OCI-LY7 (cell line): Measurements from ENCODE around the gene RTN4. TPM values are rescaled to one million over a fixed set of nuclear protein-coding genes. Genes with fewer than 3 reads are reported as not detected.

Source experiments
- BruUV-seq: library from RNA; stranded (reverse); fragments of 400-500 nt; replicated peaks from 2 replicates; lab custom pipeline; 2021; lab: Mats Ljungman, UMichigan
- CTCF ChIA-PET: fragments of 300-600 bp; sonication (Branson Sonifier 250); formaldehyde crosslinking; loops from one replicate; lab custom pipeline; 2022; ENCODE audit warnings: antibody characterized with exemption; ENCODE audit not compliant: unreplicated experiment; lab: Charles Lee
- POLR2A ChIA-PET: fragments of 300-600 bp; sonication (Branson Sonifier 250); formaldehyde crosslinking; loops from one replicate; lab custom pipeline; 2022; ENCODE audit warnings: antibody characterized with exemption; lab: Charles Lee
- DNase-seq: peaks from one replicate; pipeline ENCODE4 v3.0.0-alpha.2; 2015; ENCODE audit warnings: low spot score
- H2AFZ ChIP-seq: fragments of 200-600 bp; sonication (generic), shearing (Covaris generic); 2 replicates; pipeline ENCODE4 v1.6.1; 2014; ENCODE audit warnings: mild to moderate bottlenecking, antibody characterized with exemption, low read length, moderate library complexity
- H3K27ac ChIP-seq: fragments of 200-600 bp; sonication (generic); 2 replicates; pipeline ENCODE4 v1.5.1; 2014; ENCODE audit warnings: mixed run types, low read depth, mild to moderate bottlenecking, moderate library complexity, low read length, inconsistent platforms; ENCODE audit not compliant: poor library complexity, severe bottlenecking
- H3K36me3 ChIP-seq: fragments of 200-600 bp; sonication (generic); 2 replicates; pipeline ENCODE4 v1.6.1; 2014; ENCODE audit warnings: mild to moderate bottlenecking, antibody characterized with exemption, low read length, moderate library complexity, mixed read lengths; ENCODE audit not compliant: insufficient read depth
- H3K4me1 ChIP-seq: fragments of 200-600 bp; sonication (generic); 2 replicates; pipeline ENCODE4 v1.5.1; 2014; ENCODE audit warnings: mild to moderate bottlenecking, low read length; ENCODE audit not compliant: insufficient read depth, poor library complexity, severe bottlenecking
- H3K4me2 ChIP-seq: fragments of 200-600 bp; sonication (generic); 2 replicates; pipeline ENCODE4 v1.6.1; 2014; ENCODE audit warnings: mild to moderate bottlenecking, low read length
- H3K4me3 ChIP-seq: fragments of 200-600 bp; sonication (generic); 2 replicates; pipeline ENCODE4 v1.5.1; 2014; ENCODE audit warnings: mild to moderate bottlenecking, low read depth, low read length; ENCODE audit not compliant: poor library complexity, severe bottlenecking
- H3K79me2 ChIP-seq: fragments of 200-600 bp; sonication (generic); 2 replicates; pipeline ENCODE4 v1.6.1; 2016; ENCODE audit warnings: low read depth, mild to moderate bottlenecking, low read length, moderate library complexity, mixed read lengths; ENCODE audit not compliant: insufficient read depth
- H3K9me2 ChIP-seq: fragments of 200-600 bp; sonication (generic); 2 replicates; pipeline ENCODE4 v1.6.1; 2016; ENCODE audit warnings: mild to moderate bottlenecking, low read length, mixed read lengths; ENCODE audit not compliant: insufficient read depth
- H3K9me3 ChIP-seq: fragments of 200-600 bp; sonication (generic); 2 replicates; pipeline ENCODE4 v1.6.1; 2014; ENCODE audit warnings: mild to moderate bottlenecking, mixed run types, low read length, mixed read lengths
- H4K20me1 ChIP-seq: fragments of 200-600 bp; sonication (generic); 2 replicates; pipeline ENCODE4 v1.6.1; 2014; ENCODE audit warnings: mild to moderate bottlenecking, antibody characterized with exemption, low read length, moderate library complexity, mixed read lengths; ENCODE audit not compliant: insufficient read depth
- CTCF ChIP-seq: fragments of 200-600 bp; sonication (generic); conservative IDR thresholded peaks from 2 replicates; pipeline ENCODE4 v1.5.1; 2014; ENCODE audit warnings: mild to moderate bottlenecking, antibody characterized with exemption, low read length, moderate library complexity, mixed read lengths
- EZH2phosphoT487 ChIP-seq: fragments of 200-600 bp; sonication (generic); IDR thresholded peaks from 2 replicates; pipeline ENCODE4 v1.6.1; 2018; ENCODE audit warnings: low read depth, borderline replicate concordance, mild to moderate bottlenecking, mixed run types, antibody characterized with exemption, low read length, moderate library complexity, mixed read lengths
- intact Hi-C: fragments of 100-400 bp; cut with micrococcal nuclease; formaldehyde crosslinking; loops from one replicate; pipeline ENCODE4 v1.10.0; 2022; ENCODE audit not compliant: unreplicated experiment
- total RNA-seq, 2 experiments: library from RNA; depleted of rRNA in 1 of 2; stranded (reverse); fragments of >200 nt in 1 of 2; shearing (Covaris generic) in 1 of 2; gene quantifications; 2 replicates each; pipeline ENCODE4 v1.2.3, GENCODE V29; 2014 to 2022

Gene RTN4
- total RNA-seq, 2 experiments from 2014 or later = 36.5 to 75.2 TPM

- no peak for DNase-seq
- Histone ChIP-seq H3K36me3 (peaks cover 95% of the 10 kb centered on the region), H3K9me3 (no peaks in the 10 kb centered on the region), H3K4me3 (no peak overlapping the region), H4K20me1 (no peaks in the 10 kb centered on the region), H3K4me2 (no peak overlapping the region), H3K9me2 (no peaks in the 10 kb centered on the region), H2AFZ (no peak overlapping the region), H3K79me2 (no peaks in the 10 kb centered on the region), H3K27ac (no peak overlapping the region), H3K4me1 (no peaks in the 10 kb centered on the region)
- POLR2A ChIA-PET = no interaction called here
- TF ChIP-seq EZH2phosphoT487 = no peak
- intact Hi-C loops = no loop called here
- CTCF ChIA-PET = no interaction called here
- BruUV-seq = no TSS peak
Measured at GRCh38 chr2:54948120-54948519, 102.1 kb downstream of the RTN4 start.

- TF ChIP-seq EZH2phosphoT487 = no peak
- no peak for TF ChIP-seq CTCF
- BruUV-seq = no TSS peak
- Histone ChIP-seq H3K9me2 (no peaks in the 10 kb centered on the region), H3K79me2 (no peaks in the 10 kb centered on the region), H3K9me3 (no peaks in the 10 kb centered on the region), H4K20me1 (no peaks in the 10 kb centered on the region), H3K36me3 (peaks cover 95% of the 10 kb centered on the region), H2AFZ (no peak overlapping the region), H3K27ac (no peak overlapping the region), H3K4me1 (no peaks in the 10 kb centered on the region), H3K4me3 (no peak overlapping the region), H3K4me2 (no peak overlapping the region)
- POLR2A ChIA-PET = no interaction called here
- no peak for DNase-seq
- intact Hi-C loops = no loop called here
- CTCF ChIA-PET = no interaction called here
Measured at GRCh38 chr2:54947646-54948045, 102.6 kb downstream of the RTN4 start.

GRCh38 chr2:54947136-54947535, 103.1 kb downstream of the RTN4 start:
- no peak for DNase-seq
- no peak for TF ChIP-seq EZH2phosphoT487
- TF ChIP-seq CTCF = no peak
- H3K79me2 ChIP-seq = no peaks in the 10 kb centered on the region
- H3K4me3 ChIP-seq = no peak overlapping the region
- BruUV-seq = no TSS peak
- POLR2A ChIA-PET = no interaction called here
- no peaks in the 10 kb centered on the region for H3K4me1 ChIP-seq
- CTCF ChIA-PET = no interaction called here
- H3K9me2 ChIP-seq = no peaks in the 10 kb centered on the region
- no peak overlapping the region for H2AFZ ChIP-seq
- intact Hi-C loops = no loop called here
- peaks cover 95% of the 10 kb centered on the region for H3K36me3 ChIP-seq
- H3K9me3 ChIP-seq = no peaks in the 10 kb centered on the region
- H3K4me2 ChIP-seq = no peak overlapping the region
- no peaks in the 10 kb centered on the region for H4K20me1 ChIP-seq
- H3K27ac ChIP-seq = no peak overlapping the region
